Neuronal stem cell (in vitro differentiated cells): Measurements from ENCODE around the gene AADACL4.

Source experiments
- DNase-seq: peaks from one replicate; pipeline ENCODE4 v3.0.0-alpha.2; 2013; ENCODE audit warnings: low spot score
- H2AFZ ChIP-seq: one replicate; pipeline ENCODE4 v1.6.1; 2013; ENCODE audit warnings: mild to moderate bottlenecking, low read length, inconsistent platforms
- H2AK5ac ChIP-seq: 2 replicates; pipeline ENCODE4 v1.6.1; 2013; ENCODE audit warnings: low read depth, mild to moderate bottlenecking, inconsistent platforms, low read length, moderate library complexity, mixed read lengths
- H2BK120ac ChIP-seq: 2 replicates; pipeline ENCODE4 v1.6.1; 2013; ENCODE audit warnings: low read depth, mild to moderate bottlenecking, inconsistent platforms, low read length, moderate library complexity, mixed read lengths
- H2BK12ac ChIP-seq: one replicate; pipeline ENCODE4 v1.6.1; 2013; ENCODE audit warnings: low read length, inconsistent platforms
- H2BK15ac ChIP-seq: 2 replicates; pipeline ENCODE4 v1.6.1; 2013; ENCODE audit warnings: mild to moderate bottlenecking, low read length, inconsistent platforms, mixed read lengths
- H2BK5ac ChIP-seq: one replicate; pipeline ENCODE4 v1.6.1; 2013; ENCODE audit warnings: inconsistent platforms, mild to moderate bottlenecking, low read length, moderate library complexity
- H3K14ac ChIP-seq: one replicate; pipeline ENCODE4 v1.6.1; 2013; ENCODE audit warnings: low read length, inconsistent platforms
- H3K18ac ChIP-seq: 2 replicates; pipeline ENCODE4 v1.6.1; 2013; ENCODE audit warnings: low read length, inconsistent platforms
- H3K23ac ChIP-seq: 2 replicates; pipeline ENCODE4 v1.6.1; 2013; ENCODE audit warnings: low read depth, mild to moderate bottlenecking, mixed read lengths, low read length, inconsistent platforms; ENCODE audit not compliant: poor library complexity
- H3K27ac ChIP-seq: replicated peaks from 3 replicates; pipeline ENCODE4 v1.5.1; 2013; ENCODE audit warnings: low read length, inconsistent platforms
- H3K27me3 ChIP-seq, 3 experiments: 2 replicates each; pipeline ENCODE4 v1.6.1; 2013; ENCODE audit warnings: low read length in 3 of 3, mild to moderate bottlenecking in 2 of 3, inconsistent platforms in 1 of 3, low read depth in 1 of 3, mixed read lengths in 1 of 3, moderate library complexity in 1 of 3; ENCODE audit not compliant: control insufficient read depth in 3 of 3, insufficient read depth in 3 of 3
- H3K36me3 ChIP-seq, 2 donors: replicated peaks in 1 of 2; 2 replicates each; pipeline ENCODE4 v1.6.1; 2013; ENCODE audit warnings: low read length in 2 of 2; ENCODE audit not compliant: control insufficient read depth in 2 of 2, insufficient read depth in 2 of 2
- H3K4ac ChIP-seq: 2 replicates; pipeline ENCODE4 v1.6.1; 2013; ENCODE audit warnings: inconsistent platforms, mild to moderate bottlenecking, low read length, moderate library complexity
- H3K4me1 ChIP-seq, 2 donors: 1 replicate in 1 of 2; 2 replicates in 1 of 2; pipeline ENCODE4 v1.6.1; 2013; ENCODE audit warnings: low read length in 2 of 2, low read depth in 1 of 2; ENCODE audit not compliant: control insufficient read depth in 2 of 2, insufficient read depth in 1 of 2
- H3K4me2 ChIP-seq: one replicate; pipeline ENCODE4 v1.6.1; 2013; ENCODE audit warnings: mild to moderate bottlenecking, low read length, inconsistent platforms; ENCODE audit not compliant: insufficient read depth, poor library complexity, severe bottlenecking
- H3K4me3 ChIP-seq, 2 donors: 2 replicates each; pipeline ENCODE4 v1.5.1; 2013; ENCODE audit warnings: low read length in 2 of 2, mild to moderate bottlenecking in 2 of 2, inconsistent platforms in 1 of 2, moderate library complexity in 1 of 2
- H3K79me1 ChIP-seq: one replicate; pipeline ENCODE4 v1.6.1; 2013; ENCODE audit warnings: low read depth, mild to moderate bottlenecking, inconsistent platforms, low read length, moderate library complexity
- H3K9ac ChIP-seq: one replicate; pipeline ENCODE4 v1.6.1; 2013; ENCODE audit warnings: mild to moderate bottlenecking, low read depth, low read length, inconsistent platforms; ENCODE audit not compliant: poor library complexity
- H3K9me3 ChIP-seq, 2 donors: replicated peaks in 1 of 2; 2 replicates each; pipeline versions ENCODE3 to v1.6.1; 2013; ENCODE audit warnings: low read length in 2 of 2, mild to moderate bottlenecking in 2 of 2, inconsistent platforms in 1 of 2, low read depth in 1 of 2, mixed read lengths in 1 of 2, moderate library complexity in 1 of 2; ENCODE audit not compliant: control insufficient read depth in 2 of 2, insufficient read depth in 1 of 2
- H4K8ac ChIP-seq: one replicate; pipeline ENCODE4 v1.6.1; 2013; ENCODE audit warnings: low read depth, mild to moderate bottlenecking, inconsistent platforms, low read length, moderate library complexity
- H4K91ac ChIP-seq: one replicate; pipeline ENCODE4 v1.6.1; 2013; ENCODE audit warnings: low read length, low read depth, mild to moderate bottlenecking, inconsistent platforms; ENCODE audit not compliant: poor library complexity
- WGBS, 2 donors: extraction: QIAGEN DNeasy Blood & Tissue Kit; methylation state at CpG; one replicate each; pipeline ENCODE4 v1.1.7; 2013; ENCODE audit warnings: missing lambda C conversion rate in 2 of 2, mixed read lengths in 1 of 2; ENCODE audit not compliant: insufficient read length in 2 of 2, insufficient replicate concordance in 1 of 2; ENCODE audit errors: extremely low coverage in 2 of 2; 5-methylcytosine and 5-hydroxymethylcytosine counted together

Gene AADACL4

GRCh38 chr1:12709696-12710095 is 65.8 kb downstream of the AADACL4 start:
- Histone ChIP-seq H3K4me2 (no peak overlapping the region), H3K9ac (no peak overlapping the region), H4K91ac (no peak overlapping the region), H2BK15ac (no peak overlapping the region), H3K14ac (no peak overlapping the region), H3K4me3 (no peak overlapping the region), H3K27me3 (peaks cover 0 to 6% (median 0%) of the 10 kb centered on the region in 3 experiments), H3K9me3 (peaks cover 0 to 2% of the 10 kb centered on the region in 2 donors), H2AK5ac (no peak overlapping the region), H3K23ac (no peak overlapping the region), H3K4me1 (no peaks in the 10 kb centered on the region), H2BK120ac (no peak overlapping the region), H2AFZ (no peak overlapping the region), H3K27ac (no peak overlapping the region), H2BK5ac (no peak overlapping the region), H3K18ac (no peak overlapping the region), H3K4ac (no peak overlapping the region), H3K36me3 (no peaks in the 10 kb centered on the region), H3K79me1 (no peaks in the 10 kb centered on the region), H2BK12ac (no peak overlapping the region), H4K8ac (no peak overlapping the region)
- no peak for DNase-seq
- no CpG with 5 or more reads among the region's 3 CpGs for WGBS, 2 donors

GRCh38 chr1:12711536-12711935 is 67.7 kb downstream of the AADACL4 start:
- H3K27ac ChIP-seq = no peak overlapping the region
- peaks cover 0 to 7% (median 0%) of the 10 kb centered on the region in 3 experiments for H3K27me3 ChIP-seq
- H3K4me2 ChIP-seq = no peak overlapping the region
- H3K36me3 ChIP-seq = no peaks in the 10 kb centered on the region
- no peak overlapping the region for H2AFZ ChIP-seq
- no peak overlapping the region for H3K18ac ChIP-seq
- no peak overlapping the region for H3K4ac ChIP-seq
- no peak overlapping the region for H2BK5ac ChIP-seq
- peaks cover 0 to 2% of the 10 kb centered on the region in 2 donors for H3K4me1 ChIP-seq
- no peak overlapping the region for H3K23ac ChIP-seq
- H3K14ac ChIP-seq = no peak overlapping the region
- no peak overlapping the region for H3K4me3 ChIP-seq
- no peak for DNase-seq
- no peak overlapping the region for H3K9ac ChIP-seq
- no peak overlapping the region for H2BK12ac ChIP-seq
- H2BK120ac ChIP-seq = no peak overlapping the region
- H3K9me3 ChIP-seq = peaks cover 0 to 2% of the 10 kb centered on the region in 2 donors
- no CpG with 5 or more reads among the region's 3 CpGs for WGBS, 2 donors
- no peak overlapping the region for H2BK15ac ChIP-seq
- no peak overlapping the region for H2AK5ac ChIP-seq
- H4K8ac ChIP-seq = no peak overlapping the region
- H4K91ac ChIP-seq = no peak overlapping the region
- no peaks in the 10 kb centered on the region for H3K79me1 ChIP-seq

GRCh38 chr1:12712076-12712475 is 68.2 kb downstream of the AADACL4 start:
- Histone ChIP-seq H3K23ac (no peak overlapping the region), H2BK5ac (no peak overlapping the region), H4K8ac (no peak overlapping the region), H3K36me3 (no peaks in the 10 kb centered on the region), H2AFZ (no peak overlapping the region), H2BK120ac (no peak overlapping the region), H2BK12ac (no peak overlapping the region), H3K18ac (no peak overlapping the region), H3K14ac (no peak overlapping the region), H3K4me2 (no peak overlapping the region), H3K9me3 (peaks cover 0 to 2% of the 10 kb centered on the region in 2 donors), H4K91ac (no peak overlapping the region), H3K4me3 (no peak overlapping the region), H2AK5ac (no peak overlapping the region), H3K4me1 (peaks cover 0 to 2% of the 10 kb centered on the region in 2 donors), H3K27ac (no peak overlapping the region), H3K9ac (no peak overlapping the region), H3K79me1 (no peaks in the 10 kb centered on the region), H3K27me3 (peaks cover 0 to 7% (median 0%) of the 10 kb centered on the region in 3 experiments), H2BK15ac (no peak overlapping the region), H3K4ac (no peak overlapping the region)
- no peak for DNase-seq
- WGBS, 2 donors = no CpG with 5 or more reads among the region's 1 CpG

- no peak overlapping the region for H2BK15ac ChIP-seq
- H3K23ac ChIP-seq = no peak overlapping the region
- H2BK5ac ChIP-seq = no peak overlapping the region
- H3K27ac ChIP-seq = no peak overlapping the region
- H3K14ac ChIP-seq = no peak overlapping the region
- H3K4ac ChIP-seq = no peak overlapping the region
- no peak overlapping the region for H3K4me3 ChIP-seq
- no peak overlapping the region for H4K8ac ChIP-seq
- no peak for DNase-seq
- WGBS, 2 donors = no CpG with 5 or more reads among the region's 8 CpGs
- no peak overlapping the region for H3K9ac ChIP-seq
- H3K4me2 ChIP-seq = no peak overlapping the region
- no peak overlapping the region for H2BK120ac ChIP-seq
- peaks cover 0 to 11% (median 0%) of the 10 kb centered on the region in 3 experiments for H3K27me3 ChIP-seq
- H4K91ac ChIP-seq = no peak overlapping the region
- H3K18ac ChIP-seq = no peak overlapping the region
- H3K4me1 ChIP-seq = peaks cover 0 to 4% of the 10 kb centered on the region in 2 donors
- no peak overlapping the region for H2AK5ac ChIP-seq
- H3K36me3 ChIP-seq = no peaks in the 10 kb centered on the region
- H3K79me1 ChIP-seq = no peaks in the 10 kb centered on the region
- no peak overlapping the region for H2BK12ac ChIP-seq
- H3K9me3 ChIP-seq = peaks cover 0 to 2% of the 10 kb centered on the region in 2 donors
- H2AFZ ChIP-seq = no peak overlapping the region
Measured at GRCh38 chr1:12712929-12713328, 69.0 kb downstream of the AADACL4 start.
